Measurements from ENCODE around the gene SLC43A1.

GRCh38 chr11:57459164-57460021, 56.1 kb downstream of the SLC43A1 start:
- no peak for TF ChIP-seq CTCF (IDR thresholded peaks at IDR 0.05)
- no peak for TF ChIP-seq POLR2A (IDR thresholded peaks at IDR 0.05)
